ENCODE results near the gene ITGB4. TPM values are rescaled to one million over a fixed set of nuclear protein-coding genes. Genes with fewer than 3 reads are reported as not detected.

ITGB4 gene
- total and polyA plus RNA-seq, 2 donors (not counting 3 experiments of a cell fraction or from before 2014, with no cell fraction given): 4.2 to 6.7 TPM

GRCh38 chr17:75701288-75701687, 20.0 kb upstream of the ITGB4 start:
- no peaks in the 10 kb centered on the region for H3K9me3 ChIP-seq (replicated peaks; ENCODE audit: control insufficient read depth, insufficient read depth, low read length)
- FAIRE-seq (no peak), DNase-seq (ENCODE audit: low read depth, low spot score) (no peak)
- H3K36me3 ChIP-seq (ENCODE audit: control insufficient read depth in 2 of 2, extremely low read depth in 1 of 2, insufficient read depth in 2 of 2, low read length in 2 of 2): peaks cover 17 to 30% of the 10 kb centered on the region in 2 experiments
- H3K4me2 ChIP-seq (ENCODE audit: insufficient read depth, low read length): no peak overlapping the region
- H2AFZ ChIP-seq (ENCODE audit: low read depth, low read length): no peak overlapping the region
- dilution Hi-C loops (cut with MboI; ENCODE audit: extremely low pct_ligation_motif_present, low sequenced_read_pairs) (no loop called here), intact Hi-C loops (cut with micrococcal nuclease) (no loop called here)
- ChIA-PET POLR2A (no interaction called here), CTCF (no interaction called here)
- H4K20me1 ChIP-seq (replicated peaks; ENCODE audit: control insufficient read depth, extremely low read depth, insufficient read depth, low read length): no peaks in the 10 kb centered on the region
- no peaks in the 10 kb centered on the region for H3K9me1 ChIP-seq (replicated peaks; ENCODE audit: control insufficient read depth, extremely low read depth, insufficient read depth, low read length)
- BruUV-seq (replicated peaks): no TSS peak
- H3K9ac ChIP-seq (replicated peaks; ENCODE audit: extremely low read depth, insufficient read depth, low read length): peak overlapping the region; percentile 56
- H3K4me3 ChIP-seq (replicated peaks in 1 of 3; ENCODE audit: insufficient read depth in 1 of 3, low read depth in 1 of 3, low read length in 3 of 3): no peak overlapping the region
- TF ChIP-seq POLR2A (IDR thresholded peaks at IDR 0.05; ENCODE audit: low read depth, low read length) (no peak), MAX (IDR thresholded peaks at IDR 0.05; ENCODE audit: insufficient read depth, insufficient read length) (no peak), MYC (IDR thresholded peaks at IDR 0.05; ENCODE audit: low read depth, low read length) (no peak), EZH2 (IDR thresholded peaks at IDR 0.05; ENCODE audit: borderline replicate concordance, low read depth, low read length, severe bottlenecking) (no peak), FOS (IDR thresholded peaks at IDR 0.05; ENCODE audit: borderline replicate concordance, insufficient read depth, low read length) (no peak), GATA2 (IDR thresholded peaks at IDR 0.05; ENCODE audit: insufficient read depth, insufficient read length, low read depth, low read length) (no peak), CTCF (IDR thresholded peaks at IDR 0.05; ENCODE audit: extremely low read depth in 1 of 2, insufficient read depth in 1 of 2, low read depth in 1 of 2, low read length in 2 of 2) (no peak), JUN (IDR thresholded peaks at IDR 0.05; ENCODE audit: borderline replicate concordance, insufficient read depth, insufficient read length, low read depth) (no peak), POLR2AphosphoS5 (IDR thresholded peaks at IDR 0.05; ENCODE audit: insufficient read depth, low read depth, low read length) (no peak)
- H3K27ac ChIP-seq (ENCODE audit: insufficient read depth, low read depth, low read length): peak overlapping the region; percentile 91
- peaks cover 54% of the 10 kb centered on the region for H3K4me1 ChIP-seq (ENCODE audit: control insufficient read depth, extremely low read depth, insufficient read depth, low read length)
- H3K27me3 ChIP-seq (ENCODE audit: control insufficient read depth in 2 of 2, insufficient read depth in 2 of 2, low read length in 2 of 2): no peaks in the 10 kb centered on the region
- H3K79me2 ChIP-seq (ENCODE audit: control insufficient read depth, insufficient read depth, low read length): peaks cover 12% of the 10 kb centered on the region
